SKM-1 (cell line): ENCODE results near the gene SEMA3F.

ENCODE experiments used
- DNase-seq: peaks from one replicate; lab custom pipeline; 2025; ENCODE audit not compliant: unreplicated experiment; lab: John Stamatoyannopoulos, UW

SEMA3F gene

GRCh38 chr3:50132421-50133282 lies 22.5 kb upstream of the SEMA3F start:
- no peak for DNase-seq

GRCh38 chr3:50133283-50133615 lies 21.9 kb upstream of the SEMA3F start:
- no peak for DNase-seq

- no peak for DNase-seq
Observed at GRCh38 chr3:50134367-50134766, 20.8 kb upstream of the SEMA3F start.

GRCh38 chr3:50135964-50136363 lies 19.2 kb upstream of the SEMA3F start:
- no peak for DNase-seq

- no peak for DNase-seq
Observed at GRCh38 chr3:50136714-50137405, 18.3 kb upstream of the SEMA3F start.

GRCh38 chr3:50137531-50137930 lies 17.6 kb upstream of the SEMA3F start:
- no peak for DNase-seq

- peak; percentile 62 for DNase-seq
Observed at GRCh38 chr3:50138266-50139200, 16.6 kb upstream of the SEMA3F start.

GRCh38 chr3:50139308-50139707 lies 15.8 kb upstream of the SEMA3F start:
- DNase-seq, result no peak

- DNase-seq, result no peak
Observed at GRCh38 chr3:50139718-50140423, 15.3 kb upstream of the SEMA3F start.

GRCh38 chr3:50140990-50141389 lies 14.1 kb upstream of the SEMA3F start:
- no peak for DNase-seq

- no peak for DNase-seq
Observed at GRCh38 chr3:50146316-50146901, 8.7 kb upstream of the SEMA3F start.

GRCh38 chr3:50147016-50147415 lies 8.1 kb upstream of the SEMA3F start:
- DNase-seq, result no peak

- no peak for DNase-seq
Observed at GRCh38 chr3:50147447-50147846, 7.7 kb upstream of the SEMA3F start.

- no peak for DNase-seq
Observed at GRCh38 chr3:50147861-50148260, 7.3 kb upstream of the SEMA3F start.

GRCh38 chr3:50150404-50150750 lies 4.7 kb upstream of the SEMA3F start:
- DNase-seq, result no peak

GRCh38 chr3:50150863-50151686 lies 4.0 kb upstream of the SEMA3F start:
- no peak for DNase-seq

- DNase-seq, result no peak
Observed at GRCh38 chr3:50151728-50152127, 3.4 kb upstream of the SEMA3F start.

- DNase-seq, result no peak
Observed at GRCh38 chr3:50153782-50154475, 1.2 kb upstream of the SEMA3F start.

GRCh38 chr3:50154476-50154839 lies 666 bp upstream of the SEMA3F start:
- DNase-seq, result no peak
